ENCODE results near the gene MAP6D1.
"Not testable (repeated sequence)": the region's sequence is repeated elsewhere in the genome, so short reads cannot be mapped to it uniquely, and the experiment has no call there.

Gene MAP6D1

GRCh38 chr3:183799461-183799860, 25.9 kb downstream of the MAP6D1 start:
- H3K4me1 ChIP-seq: no peaks in the 10 kb centered on the region
- H3K27ac ChIP-seq: no peak overlapping the region
- H3K36me3 ChIP-seq: peaks cover 99 to 100% (median 100%) of the 10 kb centered on the region in 11 experiments
- no peak overlapping the region for H3K4me2 ChIP-seq
- H3K27me3 ChIP-seq: no peaks in the 10 kb centered on the region
- TF ChIP-seq Cebpa-rat (IDR thresholded peaks at IDR 0.05): no peak
- no peaks in the 10 kb centered on the region for H3K9me3 ChIP-seq (replicated peaks in 1 of 11)
- H3K4me3 ChIP-seq: no peak overlapping the region
- H3K9ac ChIP-seq: no peak overlapping the region
- peaks cover 0 to 38% (median 21%) of the 10 kb centered on the region in 11 experiments; a peak in 17 of 22 replicates for H4K20me1 ChIP-seq

- Histone ChIP-seq H3K4me1 (no peaks in the 10 kb centered on the region), H3K9ac (no peak overlapping the region), H4K20me1 (peaks cover 0 to 46% (median 24%) of the 10 kb centered on the region in 11 experiments; a peak in 17 of 22 replicates), H3K9me3 (replicated peaks in 1 of 11) (no peaks in the 10 kb centered on the region), H3K4me2 (no peak overlapping the region), H3K36me3 (peaks cover 99 to 100% (median 100%) of the 10 kb centered on the region in 11 experiments), H3K27ac (no peak overlapping the region), H3K27me3 (no peaks in the 10 kb centered on the region), H3K4me3 (no peak overlapping the region)
- no peak for TF ChIP-seq Cebpa-rat (IDR thresholded peaks at IDR 0.05)
These were observed 27.4 kb downstream of the MAP6D1 start for GRCh38 chr3:183797996-183798395.

- Histone ChIP-seq H3K36me3 (peaks cover 99 to 100% (median 100%) of the 10 kb centered on the region in 11 experiments), H3K27ac (no peak overlapping the region), H4K20me1 (peaks cover 5 to 48% (median 29%) of the 10 kb centered on the region in 11 experiments; a peak in 18 of 22 replicates), H3K4me3 (no peak overlapping the region), H3K4me1 (no peaks in the 10 kb centered on the region), H3K9ac (no peak overlapping the region), H3K4me2 (no peak overlapping the region), H3K9me3 (replicated peaks in 1 of 11) (no peaks in the 10 kb centered on the region), H3K27me3 (no peaks in the 10 kb centered on the region)
- no peak for TF ChIP-seq Cebpa-rat (IDR thresholded peaks at IDR 0.05)
These were observed 29.0 kb downstream of the MAP6D1 start for GRCh38 chr3:183796372-183796771.

- H3K4me2 ChIP-seq: no peak overlapping the region
- H3K9ac ChIP-seq: no peak overlapping the region
- H3K27ac ChIP-seq: no peak overlapping the region
- H3K4me1 ChIP-seq: no peaks in the 10 kb centered on the region
- no peak overlapping the region for H3K4me3 ChIP-seq
- no peaks in the 10 kb centered on the region for H3K9me3 ChIP-seq (replicated peaks in 1 of 11)
- peaks cover 22 to 55% (median 44%) of the 10 kb centered on the region in 11 experiments; a peak in 21 of 22 replicates for H4K20me1 ChIP-seq
- no peak for TF ChIP-seq Cebpa-rat (IDR thresholded peaks at IDR 0.05)
- no peaks in the 10 kb centered on the region for H3K27me3 ChIP-seq
- H3K36me3 ChIP-seq: peaks cover 99 to 100% (median 100%) of the 10 kb centered on the region in 11 experiments
These were observed 30.9 kb downstream of the MAP6D1 start for GRCh38 chr3:183794452-183794851.

GRCh38 chr3:183792976-183793375, 32.4 kb downstream of the MAP6D1 start:
- H3K4me2 ChIP-seq: no peak overlapping the region
- peaks cover 97 to 100% (median 99%) of the 10 kb centered on the region in 11 experiments for H3K36me3 ChIP-seq
- H3K4me1 ChIP-seq: no peaks in the 10 kb centered on the region
- peaks cover 22 to 68% (median 52%) of the 10 kb centered on the region in 11 experiments; a peak in 21 of 22 replicates for H4K20me1 ChIP-seq
- no peak overlapping the region for H3K27ac ChIP-seq
- TF ChIP-seq Cebpa-rat (IDR thresholded peaks at IDR 0.05): no peak
- no peak overlapping the region for H3K4me3 ChIP-seq
- H3K9ac ChIP-seq: no peak overlapping the region
- no peaks in the 10 kb centered on the region for H3K27me3 ChIP-seq
- H3K9me3 ChIP-seq (replicated peaks in 1 of 11): no peaks in the 10 kb centered on the region

- Histone ChIP-seq H3K4me2 (no peak overlapping the region), H3K4me1 (no peaks in the 10 kb centered on the region), H3K4me3 (no peak overlapping the region), H3K27ac (no peak overlapping the region), H3K27me3 (no peaks in the 10 kb centered on the region), H3K9ac (no peak overlapping the region), H4K20me1 (peaks cover 26 to 80% (median 61%) of the 10 kb centered on the region in 11 experiments; a peak in 21 of 22 replicates), H3K9me3 (replicated peaks in 1 of 11) (no peaks in the 10 kb centered on the region), H3K36me3 (peaks cover 97 to 100% (median 99%) of the 10 kb centered on the region in 11 experiments)
- TF ChIP-seq Cebpa-rat (IDR thresholded peaks at IDR 0.05): no peak
These were observed 34.7 kb downstream of the MAP6D1 start for GRCh38 chr3:183790700-183791099.

GRCh38 chr3:183789826-183790225, 35.6 kb downstream of the MAP6D1 start:
- peaks cover 97 to 100% (median 99%) of the 10 kb centered on the region in 11 experiments for H3K36me3 ChIP-seq
- TF ChIP-seq Cebpa-rat (IDR thresholded peaks at IDR 0.05): no peak

GRCh38 chr3:183784503-183784902, 40.9 kb downstream of the MAP6D1 start:
- Histone ChIP-seq H3K27ac (peak overlapping the region in 3 of 11 experiments; percentile 8 to 60 (median 50); a peak in 3 of 22 replicates), H3K4me2 (peak overlapping the region in 3 of 11 experiments; percentile 25 to 65 (median 51); a peak in 2 of 22 replicates), H4K20me1 (peaks cover 3 to 89% (median 51%) of the 10 kb centered on the region in 11 experiments; a peak in 18 of 22 replicates), H3K4me1 (peaks cover 0 to 37% (median 8%) of the 10 kb centered on the region in 10 experiments; a peak in 10 of 20 replicates), H3K36me3 (peaks cover 97 to 100% (median 99%) of the 10 kb centered on the region in 11 experiments)
- not testable (repeated sequence) for H3K27me3 ChIP-seq; H3K9ac ChIP-seq; H3K4me3 ChIP-seq; H3K9me3 ChIP-seq (replicated peaks in 1 of 11)

More at GRCh38 chr3:183789826-183790225, 35.6 kb downstream of the MAP6D1 start:
- H3K4me1 ChIP-seq: no peaks in the 10 kb centered on the region; a peak in 1 of 20 replicates
- H3K9ac ChIP-seq: no peak overlapping the region
- no peaks in the 10 kb centered on the region for H3K27me3 ChIP-seq
- H4K20me1 ChIP-seq: peaks cover 26 to 83% (median 62%) of the 10 kb centered on the region in 11 experiments; a peak in 21 of 22 replicates
- H3K4me3 ChIP-seq: no peak overlapping the region
- H3K9me3 ChIP-seq (replicated peaks in 1 of 11): no peaks in the 10 kb centered on the region
- no peak overlapping the region for H3K4me2 ChIP-seq
- no peak overlapping the region for H3K27ac ChIP-seq

- Histone ChIP-seq H3K4me1 (peaks cover 0 to 37% (median 8%) of the 10 kb centered on the region in 10 experiments; a peak in 10 of 20 replicates), H3K9ac (no peak overlapping the region), H4K20me1 (peaks cover 3 to 85% (median 48%) of the 10 kb centered on the region in 11 experiments; a peak in 18 of 22 replicates), H3K9me3 (replicated peaks in 1 of 11) (no peaks in the 10 kb centered on the region), H3K4me2 (peak overlapping the region in 2 of 11 experiments; percentile 7 to 65; a peak in 3 of 22 replicates), H3K36me3 (peaks cover 99 to 100% (median 100%) of the 10 kb centered on the region in 11 experiments), H3K27me3 (no peaks in the 10 kb centered on the region), H3K27ac (peak overlapping the region in 3 of 11 experiments; percentile 6 to 50 (median 17); a peak in 4 of 22 replicates), H3K4me3 (no peak overlapping the region)
- TF ChIP-seq Cebpa-rat (IDR thresholded peaks at IDR 0.05): no peak
These were observed 42.7 kb downstream of the MAP6D1 start for GRCh38 chr3:183782576-183783276.

Data from BLaER1 treated with 17β-estradiol and CSF1 and Interleukin-3, amounts not matched to agents 10 nM and 100 nM (cell line).